ENCODE results near the gene SUMO4. TPM values are rescaled to one million over a fixed set of nuclear protein-coding genes. Genes with fewer than 3 reads are reported as not detected.

Gene SUMO4
- total and polyA plus RNA-seq, 2 of the 8 experiments (the other 6 are each of a cell fraction or from before 2014, with no cell fraction given), result 0.09 to 1.3 TPM

DNA sequence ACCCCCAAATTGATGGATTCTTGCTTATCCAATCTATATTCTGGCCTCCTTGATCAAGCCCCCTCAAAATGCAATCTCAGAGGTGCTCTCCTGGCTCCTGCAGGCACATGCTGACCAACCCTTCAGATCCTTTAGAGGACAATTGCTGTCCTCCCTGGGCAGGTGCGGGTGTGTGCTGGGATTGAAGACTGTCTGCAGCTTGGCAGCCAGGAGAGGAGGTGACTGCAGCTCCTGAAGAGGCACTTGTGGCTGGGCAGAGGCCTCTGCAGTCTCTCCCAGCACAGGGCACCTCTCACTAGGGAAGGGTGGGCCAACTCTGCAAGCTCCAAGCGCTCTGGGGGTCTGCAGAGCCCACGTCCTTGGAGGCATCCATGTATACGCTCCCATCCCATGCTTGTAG lies 28.5 kb downstream of the SUMO4 start:
- WGBS, 2 experiments (ENCODE audit: extremely low coverage in 1 of 2, insufficient coverage in 1 of 2, insufficient read length in 1 of 2, insufficient replicate concordance in 2 of 2, low coverage in 1 of 2, low lambda C conversion rate in 2 of 2, missing lambda C conversion rate in 1 of 2), result 93% methylated on average over 4 of the region's 4 CpGs; no CpG with 5 or more reads in 1 of the 2 experiments
- no peak overlapping the region for H2BK5ac ChIP-seq (ENCODE audit: low read depth, low read length)
- FAIRE-seq, result no peak

More for the DNA sequence above, 28.5 kb downstream of the SUMO4 start:
- Histone ChIP-seq H4K5ac (ENCODE audit: insufficient read length, low read depth, low read length) (no peak overlapping the region), H3K27me3 (replicated peaks in 1 of 4; ENCODE audit: control insufficient read depth in 3 of 4, extremely low read depth in 1 of 4, insufficient read depth in 3 of 4, low read length in 3 of 4) (no peaks in the 10 kb centered on the region), H2BK15ac (ENCODE audit: low read length) (no peak overlapping the region), H3K4me2 (ENCODE audit: insufficient read depth in 1 of 2, low read depth in 2 of 2, low read length in 2 of 2) (no peak overlapping the region), H3K4me1 (replicated peaks in 1 of 4; ENCODE audit: control insufficient read depth in 3 of 4, insufficient read depth in 4 of 4, low read length in 3 of 4) (peaks cover 3 to 7% (median 5%) of the 10 kb centered on the region in 4 experiments; a peak in 6 of 7 replicates), H2BK12ac (ENCODE audit: low read depth, low read length) (no peak overlapping the region), H3K9me3 (ENCODE audit: insufficient read depth in 2 of 2, low read depth in 1 of 2, low read length in 1 of 2) (no peaks in the 10 kb centered on the region), H4K8ac (ENCODE audit: extremely low read depth, insufficient read depth, low read length) (no peak overlapping the region), H2AK5ac (ENCODE audit: low read depth, low read length) (no peak overlapping the region), H2AFZ (ENCODE audit: low read length) (no peak overlapping the region), H3K27ac (ENCODE audit: low read depth, low read length) (no peak overlapping the region), H4K20me1 (replicated peaks in 1 of 2; ENCODE audit: control insufficient read depth in 1 of 2, insufficient read depth in 2 of 2, low read length in 2 of 2) (no peaks in the 10 kb centered on the region), H3K23ac (ENCODE audit: insufficient read length) (no peak overlapping the region), H3K36me3 (ENCODE audit: control insufficient read depth in 2 of 4, insufficient read depth in 4 of 4, low read length in 3 of 4) (no peaks in the 10 kb centered on the region), H3K79me2 (ENCODE audit: control insufficient read depth in 1 of 2, insufficient read depth in 2 of 2, low read length in 2 of 2) (no peaks in the 10 kb centered on the region), H3K79me1 (ENCODE audit: low read depth, low read length) (no peaks in the 10 kb centered on the region), H3K9ac (replicated peaks in 1 of 4; ENCODE audit: extremely low read depth in 1 of 4, low read depth in 3 of 4, low read length in 3 of 4) (no peak overlapping the region), H3K18ac (ENCODE audit: extremely low read depth, low read length) (no peak overlapping the region), H4K91ac (replicated peaks; ENCODE audit: insufficient read length, low read length) (no peak overlapping the region), H3K14ac (ENCODE audit: insufficient read length) (no peak overlapping the region), H3K23me2 (ENCODE audit: low read depth, low read length) (no peaks in the 10 kb centered on the region), H3K4ac (replicated peaks; ENCODE audit: insufficient read length, low read depth, low read length) (no peak overlapping the region), H2BK20ac (ENCODE audit: low read length) (no peak overlapping the region), H3K56ac (replicated peaks; ENCODE audit: insufficient read length, low read depth, low read length) (no peak overlapping the region), H3K4me3 (ENCODE audit: extremely low read depth in 1 of 4, insufficient read depth in 2 of 4, low read depth in 3 of 4, low read length in 4 of 4) (no peak overlapping the region), H2BK120ac (replicated peaks; ENCODE audit: low read depth, low read length) (no peak overlapping the region)
- peak in 1 of 2 experiments; percentile 32 for DNase-seq (ENCODE audit: low read depth in 1 of 2, low spot score in 2 of 2)
- ChIA-PET POLR2A (ENCODE audit: partially characterized antibody) (interaction anchor here (0.6 kb wide), 2 partner anchors 146 to 868 kb away, joined by 3 to 4 read pairs; no protein-coding TSS in a partner anchor), CTCF (ENCODE audit: partially characterized antibody) (interaction anchor here (0.6 to 2.2 kb wide), 8 partner anchors 8 to 400 kb away, joined by 3 to 5 read pairs (median 4); no protein-coding TSS in a partner anchor)
- TF ChIP-seq SP2 (IDR thresholded peaks at IDR 0.05; ENCODE audit: low read length), result no peak
- no peak for TF ChIP-seq HDAC6 (IDR thresholded peaks at IDR 0.05; ENCODE audit: low read depth, low read length)
- no peak for TF ChIP-seq SIRT6 (IDR thresholded peaks at IDR 0.05; ENCODE audit: low read length)
- TF ChIP-seq, protein P1, sequence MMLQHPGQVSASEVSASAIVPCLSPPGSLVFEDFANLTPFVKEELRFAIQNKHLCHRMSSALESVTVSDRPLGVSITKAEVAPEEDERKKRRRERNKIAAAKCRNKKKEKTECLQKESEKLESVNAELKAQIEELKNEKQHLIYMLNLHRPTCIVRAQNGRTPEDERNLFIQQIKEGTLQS (IDR thresholded peaks at IDR 0.05; ENCODE audit: insufficient read depth, low read depth, low read length), result no peak
- TF ChIP-seq EGR1 (IDR thresholded peaks at IDR 0.05; ENCODE audit: borderline replicate concordance, low read depth, low read length), result no peak
- TF ChIP-seq KDM1A (IDR thresholded peaks at IDR 0.05; ENCODE audit: borderline replicate concordance, low read length), result no peak
- no peak for TF ChIP-seq TBP (IDR thresholded peaks at IDR 0.05; ENCODE audit: low read depth, low read length)
- no peak for TF ChIP-seq SUZ12 (IDR thresholded peaks at IDR 0.05; ENCODE audit: low read length)
- TF ChIP-seq PHF8 (conservative IDR thresholded peaks at IDR 0.05; ENCODE audit: low read depth, low read length), result no peak
- TF ChIP-seq NRF1 (IDR thresholded peaks at IDR 0.05; ENCODE audit: low read depth, low read length), result no peak
- TF ChIP-seq TAF1 (IDR thresholded peaks at IDR 0.05; ENCODE audit: low read depth, low read length), result no peak
- TF ChIP-seq, protein P2, sequence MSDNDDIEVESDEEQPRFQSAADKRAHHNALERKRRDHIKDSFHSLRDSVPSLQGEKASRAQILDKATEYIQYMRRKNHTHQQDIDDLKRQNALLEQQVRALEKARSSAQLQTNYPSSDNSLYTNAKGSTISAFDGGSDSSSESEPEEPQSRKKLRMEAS (IDR thresholded peaks at IDR 0.05), result no peak
- TF ChIP-seq JUND (IDR thresholded peaks at IDR 0.05; ENCODE audit: low read length), result no peak
- TF ChIP-seq CHD2 (IDR thresholded peaks at IDR 0.05; ENCODE audit: low read length), result no peak
- no peak for TF ChIP-seq CREB1 (IDR thresholded peaks at IDR 0.05)

Data from H1 (cell line).